ENCODE data around the gene HOPX.
A peak's percentile ranks its signal among the peaks of the same experiment; 100 is the strongest.
"Not testable (repeated sequence)": the region's sequence is repeated elsewhere in the genome, so short reads cannot be mapped to it uniquely, and the experiment has no call there.

HOPX gene

GRCh38 chr4:56681158-56681852 lies at the start of gene HOPX:
Gene HOPX, minus strand, starts transcription at chr4:56681296. Its CDS starts 23,480 bp downstream, at chr4:56657816.
- FAIRE-seq: no peak

GRCh38 chr4:56730097-56730496 lies 49.0 kb upstream of the HOPX start:
- no peak for FAIRE-seq

DNA sequence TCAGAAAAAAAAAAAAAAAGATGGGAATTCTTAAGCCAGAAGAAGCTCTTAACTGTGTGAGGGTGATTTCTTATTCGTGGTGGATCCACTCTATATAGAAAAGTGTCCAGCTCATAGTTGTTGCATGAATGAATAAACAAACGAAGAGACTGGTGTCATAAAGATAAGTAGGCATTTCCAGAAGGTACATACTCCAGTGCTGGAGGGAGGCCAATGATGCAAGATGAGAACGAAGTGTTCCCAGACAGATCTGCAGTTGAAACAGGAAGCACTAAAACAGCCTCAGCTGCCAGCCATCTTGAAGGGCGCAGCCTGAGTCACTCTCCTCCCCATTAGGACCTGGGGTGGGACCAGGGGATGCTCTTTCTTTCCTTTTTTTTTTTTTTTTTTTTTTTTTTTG lies 47.4 kb upstream of the HOPX start:
- FAIRE-seq: no peak

DNA sequence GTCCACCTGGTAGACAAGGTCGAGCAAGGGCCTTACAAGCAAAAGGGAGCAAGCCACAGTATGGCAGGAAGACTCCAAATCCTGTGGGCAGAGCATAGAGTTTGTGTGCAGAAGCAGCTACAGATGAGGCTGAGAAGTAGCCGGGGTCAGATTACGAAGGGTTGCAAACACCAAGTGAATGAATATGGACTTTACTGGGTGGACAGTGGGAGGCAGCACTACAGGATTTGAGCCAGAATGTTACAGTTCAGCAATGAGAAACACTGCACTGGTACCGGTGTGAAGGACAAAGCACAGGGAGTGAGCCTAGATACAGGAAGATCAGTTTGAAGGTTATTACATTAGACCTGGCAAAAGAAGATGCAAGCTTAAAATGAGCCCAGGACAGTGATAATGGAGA lies 46.1 kb upstream of the HOPX start:
- FAIRE-seq: no peak

DNA sequence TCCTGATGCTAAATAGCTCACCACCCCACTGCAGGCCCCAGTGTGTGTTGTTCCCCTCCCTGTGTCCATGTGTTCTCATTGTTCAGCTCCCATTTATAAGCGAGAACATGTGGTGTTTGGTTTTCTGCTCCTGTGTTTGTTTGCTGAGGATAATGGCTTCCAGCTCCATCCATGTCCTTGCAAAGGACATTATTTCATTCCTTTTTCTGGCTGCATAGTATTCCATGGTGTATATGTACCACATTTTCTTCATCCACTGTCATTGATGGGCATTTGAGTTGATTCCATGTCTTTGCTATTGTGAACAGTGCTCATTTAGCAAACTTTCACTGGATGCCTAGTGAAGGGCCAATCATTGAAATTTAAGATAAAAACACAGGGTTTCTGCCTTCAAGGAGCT lies 45.5 kb upstream of the HOPX start:
- not testable (repeated sequence) for FAIRE-seq

DNA sequence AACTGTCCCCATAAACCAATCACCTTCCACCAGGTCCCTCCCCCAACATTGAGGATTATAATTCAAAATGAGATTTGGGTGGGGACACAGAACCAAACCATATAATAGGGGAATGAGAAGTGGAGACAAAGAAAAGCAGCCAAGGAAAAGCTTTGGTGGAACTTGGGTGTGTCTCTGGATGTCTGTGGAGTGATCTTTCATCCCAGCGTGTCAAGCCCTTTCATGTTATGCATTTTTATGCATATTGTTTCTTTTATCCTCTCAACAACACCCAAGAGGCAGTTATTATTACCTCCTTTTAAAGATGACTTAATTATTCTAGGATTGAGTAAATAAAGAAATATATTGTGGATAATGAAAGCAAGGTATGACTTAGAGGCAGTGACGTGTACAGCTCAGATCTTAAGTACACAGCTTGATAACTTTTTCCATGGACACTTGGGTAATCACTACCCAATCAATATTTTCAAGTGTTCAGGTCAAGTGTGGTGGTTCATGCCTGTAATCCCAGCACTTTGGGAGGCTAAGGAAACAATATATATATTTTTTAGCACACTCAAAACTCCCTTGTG lies 42.6 kb upstream of the HOPX start:
- FAIRE-seq: no peak

DNA sequence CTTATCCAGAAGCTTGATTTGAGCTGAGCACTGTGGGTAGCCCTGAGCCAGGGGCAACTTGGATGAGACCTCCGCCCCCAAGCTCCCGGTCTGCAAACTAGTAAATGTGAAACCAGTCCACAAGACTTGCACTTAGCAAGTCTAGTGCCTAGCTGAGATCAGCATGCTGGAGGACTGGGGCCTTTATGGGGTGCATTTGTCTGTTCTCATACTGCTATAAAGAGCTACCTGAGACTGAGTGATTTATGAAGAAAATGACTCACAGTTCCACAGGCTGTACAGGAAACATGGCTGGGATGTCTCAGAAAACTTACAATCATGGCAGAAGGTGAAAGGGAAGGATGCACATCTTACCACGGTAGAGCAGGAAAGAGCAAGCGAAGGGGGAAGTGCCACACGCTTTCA lies 42.1 kb upstream of the HOPX start:
- no peak for FAIRE-seq

DNA sequence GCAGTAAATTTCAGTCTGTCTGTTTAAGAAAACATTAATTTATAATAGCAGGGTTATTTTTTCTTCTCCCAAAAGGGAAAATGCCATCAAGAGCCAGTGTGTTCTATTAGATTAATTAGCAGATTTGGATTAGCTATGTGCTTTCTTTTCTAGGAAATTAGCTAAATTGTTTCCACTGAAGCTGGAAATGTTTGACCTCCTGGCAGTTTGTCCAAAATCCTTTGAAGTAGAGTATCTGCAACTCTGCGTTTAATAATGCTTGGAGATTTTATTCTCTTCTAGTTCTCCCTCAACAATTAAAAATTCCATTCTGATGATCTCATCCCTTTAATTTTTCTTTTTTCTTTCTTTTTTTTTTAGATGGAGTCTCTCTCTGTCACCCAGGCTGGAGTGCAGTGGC lies 27.1 kb upstream of the HOPX start:
- FAIRE-seq: peak; percentile 62

- FAIRE-seq: no peak
Observed at GRCh38 chr4:56705966-56706365, 24.9 kb upstream of the HOPX start.

DNA sequence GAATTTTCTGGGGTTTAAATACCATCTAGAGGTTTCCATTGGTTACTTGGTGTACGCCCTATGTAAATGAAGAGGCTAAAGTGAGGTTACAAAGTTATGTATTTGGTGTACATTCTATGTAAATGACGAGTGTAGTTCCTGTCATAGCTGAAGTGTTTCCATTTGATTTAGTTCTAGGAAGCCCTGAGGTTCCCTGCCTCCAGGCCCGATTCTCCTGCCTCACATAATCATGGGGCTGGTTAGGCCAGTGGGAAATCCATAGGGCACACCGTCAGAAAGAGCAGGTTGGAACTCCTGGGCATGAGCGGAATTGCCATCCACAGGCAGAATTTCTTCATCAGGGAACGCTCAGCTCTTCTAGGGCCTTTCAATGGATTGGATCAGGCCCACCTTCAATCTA lies 24.2 kb upstream of the HOPX start:
- FAIRE-seq: no peak

GRCh38 chr4:56704089-56704871 lies 23.2 kb upstream of the HOPX start:
- FAIRE-seq: no peak

GRCh38 chr4:56703378-56703777 lies 22.3 kb upstream of the HOPX start:
- no peak for FAIRE-seq

- FAIRE-seq: no peak
Observed at GRCh38 chr4:56701644-56702043, 20.5 kb upstream of the HOPX start.

DNA sequence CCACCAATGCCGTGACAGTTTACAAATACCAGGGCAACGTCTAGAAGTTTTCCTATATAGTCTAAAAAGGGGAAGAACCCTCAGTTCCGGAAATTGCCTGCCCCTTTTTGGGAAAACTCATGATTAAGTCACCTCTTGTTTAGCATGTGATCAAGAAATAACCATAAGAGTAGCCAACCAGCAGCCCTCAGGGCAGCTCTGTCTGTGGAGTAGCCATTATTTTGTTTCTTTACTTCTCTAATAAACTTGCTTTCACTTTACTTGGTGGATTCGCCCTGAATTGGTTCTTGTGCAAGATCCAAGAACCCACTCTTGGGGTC lies 20.0 kb upstream of the HOPX start:
- no peak for FAIRE-seq

DNA sequence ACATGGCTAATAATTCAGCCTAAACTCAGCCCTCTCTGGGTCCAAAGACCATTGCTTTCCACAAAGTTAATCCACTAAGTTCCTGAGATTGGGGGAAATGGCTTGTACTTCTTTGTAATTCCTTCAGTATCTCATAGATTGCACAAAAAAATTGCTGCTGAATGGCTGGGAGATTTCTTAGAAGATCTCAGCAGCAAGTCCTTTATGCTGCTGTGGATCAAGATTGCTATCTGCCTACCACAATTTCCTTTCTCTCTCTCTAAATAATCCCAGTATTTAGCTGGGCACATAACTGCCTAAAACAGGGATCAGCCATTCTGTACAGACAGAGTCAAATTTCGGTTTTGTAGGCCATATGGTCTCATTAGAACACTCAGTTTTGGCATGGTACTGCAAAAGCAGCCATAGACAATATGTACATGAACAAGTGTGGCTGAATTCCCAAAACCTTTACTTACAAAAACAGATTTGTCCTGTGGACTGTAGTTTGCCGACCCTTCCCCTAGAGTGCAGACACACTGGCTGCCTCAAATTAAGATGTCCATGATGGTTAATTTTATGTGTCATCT lies 18.5 kb upstream of the HOPX start:
- no peak for FAIRE-seq

- FAIRE-seq: no peak
Observed at GRCh38 chr4:56698329-56698728, 17.2 kb upstream of the HOPX start.

DNA sequence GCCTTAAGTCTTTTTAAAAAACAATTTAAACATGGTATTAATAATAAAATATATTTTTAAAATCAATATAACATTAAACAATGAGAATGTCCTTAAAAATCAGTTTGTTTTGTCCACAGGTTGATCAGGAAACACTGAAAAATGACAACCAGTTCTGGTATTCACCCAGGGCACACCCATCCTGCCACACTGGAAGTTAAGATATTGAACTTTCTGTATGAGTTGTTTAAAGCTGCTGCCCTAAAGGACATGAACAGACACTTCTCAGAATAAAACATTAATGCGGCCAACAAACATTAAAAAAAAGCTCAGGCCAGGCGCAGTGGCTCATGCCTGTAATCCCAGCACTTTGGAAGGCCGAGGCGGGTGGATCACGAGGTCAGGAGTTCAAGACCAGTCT lies 15.0 kb upstream of the HOPX start:
- no peak for FAIRE-seq

GRCh38 chr4:56693476-56693875 lies 12.4 kb upstream of the HOPX start:
- not testable (repeated sequence) for FAIRE-seq

- FAIRE-seq: no peak
Observed at GRCh38 chr4:56692576-56692975, 11.5 kb upstream of the HOPX start.

- FAIRE-seq: no peak
Observed at GRCh38 chr4:56691425-56691824, 10.3 kb upstream of the HOPX start.

- FAIRE-seq: no peak
Observed at GRCh38 chr4:56690393-56690792, 9.3 kb upstream of the HOPX start.

- FAIRE-seq: no peak
Observed at GRCh38 chr4:56689201-56689969, 8.3 kb upstream of the HOPX start.

GRCh38 chr4:56688094-56688647 lies 7.1 kb upstream of the HOPX start:
- no peak for FAIRE-seq

All from endometrium (tissue), 2 donors.